ENCODE data around the gene ULK4. TPM values are rescaled to one million over a fixed set of nuclear protein-coding genes. Genes with fewer than 3 reads are reported as not detected.

Gene ULK4
- total RNA-seq, 1 experiment from 2014 or later, result 7.3 TPM

GRCh38 chr3:41966206-41966605, 4.3 kb upstream of the ULK4 start:
- in situ Hi-C loops (cut with HindIII; ENCODE audit: low pct_unique_long_range_greater_than_20kb, low sequenced_read_pairs), result no loop called here
- DNase-seq (ENCODE audit: low read depth), result no peak

- in situ Hi-C loops (cut with HindIII; ENCODE audit: low pct_unique_long_range_greater_than_20kb, low sequenced_read_pairs), result no loop called here
- no peak for DNase-seq (ENCODE audit: low read depth)
Observed at GRCh38 chr3:41963823-41964222, 1.9 kb upstream of the ULK4 start.

- DNase-seq (ENCODE audit: low read depth), result peak; percentile 64
- in situ Hi-C loops (cut with HindIII; ENCODE audit: low pct_unique_long_range_greater_than_20kb, low sequenced_read_pairs), result no loop called here
Observed at GRCh38 chr3:41960826-41961750, 815 bp downstream of the ULK4 start.

- in situ Hi-C loops (cut with HindIII; ENCODE audit: low pct_unique_long_range_greater_than_20kb, low sequenced_read_pairs), result no loop called here
- no peak for DNase-seq (ENCODE audit: low read depth)
Observed at GRCh38 chr3:41956574-41956973, 5.3 kb downstream of the ULK4 start.

GRCh38 chr3:41955192-41955591, 6.7 kb downstream of the ULK4 start:
- no peak for DNase-seq (ENCODE audit: low read depth)
- in situ Hi-C loops (cut with HindIII; ENCODE audit: low pct_unique_long_range_greater_than_20kb, low sequenced_read_pairs), result no loop called here

GRCh38 chr3:41943311-41943843, 18.5 kb downstream of the ULK4 start:
- no peak for DNase-seq (ENCODE audit: low read depth)
- in situ Hi-C loops (cut with HindIII; ENCODE audit: low pct_unique_long_range_greater_than_20kb, low sequenced_read_pairs), result no loop called here

GRCh38 chr3:41940393-41940792, 21.5 kb downstream of the ULK4 start:
- DNase-seq (ENCODE audit: low read depth), result no peak
- in situ Hi-C loops (cut with HindIII; ENCODE audit: low pct_unique_long_range_greater_than_20kb, low sequenced_read_pairs), result no loop called here

- in situ Hi-C loops (cut with HindIII; ENCODE audit: low pct_unique_long_range_greater_than_20kb, low sequenced_read_pairs), result no loop called here
- DNase-seq (ENCODE audit: low read depth), result no peak
Observed at GRCh38 chr3:41936384-41936783, 25.5 kb downstream of the ULK4 start.

GRCh38 chr3:41933154-41933676, 28.7 kb downstream of the ULK4 start:
- DNase-seq (ENCODE audit: low read depth), result no peak
- in situ Hi-C loops (cut with HindIII; ENCODE audit: low pct_unique_long_range_greater_than_20kb, low sequenced_read_pairs), result no loop called here

GRCh38 chr3:41932464-41932863, 29.4 kb downstream of the ULK4 start:
- in situ Hi-C loops (cut with HindIII; ENCODE audit: low pct_unique_long_range_greater_than_20kb, low sequenced_read_pairs), result no loop called here
- no peak for DNase-seq (ENCODE audit: low read depth)

GRCh38 chr3:41920406-41920965, 41.4 kb downstream of the ULK4 start:
- peak; percentile 17 for DNase-seq (ENCODE audit: low read depth)
- in situ Hi-C loops (cut with HindIII; ENCODE audit: low pct_unique_long_range_greater_than_20kb, low sequenced_read_pairs), result no loop called here

- no peak for DNase-seq (ENCODE audit: low read depth)
- in situ Hi-C loops (cut with HindIII; ENCODE audit: low pct_unique_long_range_greater_than_20kb, low sequenced_read_pairs), result no loop called here
Observed at GRCh38 chr3:41915353-41915752, 46.5 kb downstream of the ULK4 start.

- in situ Hi-C loops (cut with HindIII; ENCODE audit: low pct_unique_long_range_greater_than_20kb, low sequenced_read_pairs), result no loop called here
- DNase-seq (ENCODE audit: low read depth), result no peak
Observed at GRCh38 chr3:41912280-41912679, 49.6 kb downstream of the ULK4 start.

- no peak for DNase-seq (ENCODE audit: low read depth)
- in situ Hi-C loops (cut with HindIII; ENCODE audit: low pct_unique_long_range_greater_than_20kb, low sequenced_read_pairs), result no loop called here
Observed at GRCh38 chr3:41907330-41908073, 54.4 kb downstream of the ULK4 start.

- peak; percentile 73 for DNase-seq (ENCODE audit: low read depth)
- in situ Hi-C loops (cut with HindIII; ENCODE audit: low pct_unique_long_range_greater_than_20kb, low sequenced_read_pairs), result no loop called here
Observed at GRCh38 chr3:41900265-41900664, 61.6 kb downstream of the ULK4 start.

GRCh38 chr3:41898631-41899030, 63.3 kb downstream of the ULK4 start:
- in situ Hi-C loops (cut with HindIII; ENCODE audit: low pct_unique_long_range_greater_than_20kb, low sequenced_read_pairs), result no loop called here
- DNase-seq (ENCODE audit: low read depth), result no peak

GRCh38 chr3:41893977-41894376, 67.9 kb downstream of the ULK4 start:
- peak; percentile 14 for DNase-seq (ENCODE audit: low read depth)
- in situ Hi-C loops (cut with HindIII; ENCODE audit: low pct_unique_long_range_greater_than_20kb, low sequenced_read_pairs), result no loop called here

- DNase-seq (ENCODE audit: low read depth), result no peak
- in situ Hi-C loops (cut with HindIII; ENCODE audit: low pct_unique_long_range_greater_than_20kb, low sequenced_read_pairs), result no loop called here
Observed at GRCh38 chr3:41888368-41889076, 73.4 kb downstream of the ULK4 start.
